Hematopoietic multipotent progenitor cell treated with erythropoietin and hydrocortisone succinate and interleukin-3 and kit ligand, for 6 days (in vitro differentiated cells): Measurements from ENCODE around the gene UQCC2.
A peak's percentile ranks its signal among the peaks of the same experiment; 100 is the strongest.

Experiments
- DNase-seq: peaks from one replicate; pipeline ENCODE4 v3.0.0-alpha.2; 2015

The UQCC2 gene

GRCh38 chr6:33711140-33712129 is at the start of gene UQCC2:
TSS of gene UQCC2 (minus strand) at chr6:33711700. CDS start at chr6:33711686, 14 bp downstream.
- peak; percentile 99 for DNase-seq

- no peak for DNase-seq
Measured at GRCh38 chr6:33759887-33760629, 48.6 kb upstream of the UQCC2 start.

GRCh38 chr6:33758815-33759216 is 47.3 kb upstream of the UQCC2 start:
- DNase-seq: no peak

- no peak for DNase-seq
Measured at GRCh38 chr6:33757906-33758305, 46.4 kb upstream of the UQCC2 start.

- DNase-seq: no peak
Measured at GRCh38 chr6:33757113-33757512, 45.6 kb upstream of the UQCC2 start.

GRCh38 chr6:33756211-33756954 is 44.9 kb upstream of the UQCC2 start:
- no peak for DNase-seq

GRCh38 chr6:33755070-33755869 is 43.8 kb upstream of the UQCC2 start:
- DNase-seq: no peak

- no peak for DNase-seq
Measured at GRCh38 chr6:33754222-33754621, 42.7 kb upstream of the UQCC2 start.

- no peak for DNase-seq
Measured at GRCh38 chr6:33752646-33753015, 41.1 kb upstream of the UQCC2 start.

- DNase-seq: no peak
Measured at GRCh38 chr6:33751771-33752645, 40.5 kb upstream of the UQCC2 start.

GRCh38 chr6:33750244-33750991 is 38.9 kb upstream of the UQCC2 start:
- DNase-seq: no peak

GRCh38 chr6:33749401-33749800 is 37.9 kb upstream of the UQCC2 start:
- no peak for DNase-seq

- DNase-seq: no peak
Measured at GRCh38 chr6:33748841-33749240, 37.3 kb upstream of the UQCC2 start.

GRCh38 chr6:33747823-33748222 is 36.3 kb upstream of the UQCC2 start:
- DNase-seq: no peak

- DNase-seq: no peak
Measured at GRCh38 chr6:33746651-33747100, 35.2 kb upstream of the UQCC2 start, which contains the start of gene IP6K3. TSS of gene IP6K3 (minus strand) at chr6:33746905. CDS start at chr6:33735476, 11,429 bp downstream.

GRCh38 chr6:33746036-33746600 is 34.6 kb upstream of the UQCC2 start:
- no peak for DNase-seq

- no peak for DNase-seq
Measured at GRCh38 chr6:33745548-33745947, 34.0 kb upstream of the UQCC2 start.

- no peak for DNase-seq
Measured at GRCh38 chr6:33744895-33745546, 33.5 kb upstream of the UQCC2 start.
